GM10248 (cell line): ENCODE results near the gene CDC42BPB.
"Not testable (repeated sequence)": the region's sequence is repeated elsewhere in the genome, so short reads cannot be mapped to it uniquely, and the experiment has no call there.

Experiments used
- CTCF ChIA-PET: fragments of 300-600 bp; sonication (Branson Sonifier 250); formaldehyde crosslinking; extraction: SDS; loops from one replicate; lab custom pipeline; 2021; ENCODE audit warnings: antibody characterized with exemption; lab: Yijun Ruan, JAX
- POLR2A ChIA-PET: fragments of 350-650 bp; sonication (Branson Sonifier 250); formaldehyde crosslinking; extraction: SDS; loops from one replicate; lab custom pipeline; 2020; ENCODE audit warnings: antibody characterized with exemption; lab: Yijun Ruan, JAX
- DNase-seq: peaks from one replicate; pipeline ENCODE4 v3.0.0; 2012; ENCODE audit errors: extremely low spot score
- CTCF ChIP-seq: IDR thresholded peaks from 2 replicates; pipeline ENCODE4 v1.5.1; 2012; ENCODE audit warnings: mild to moderate bottlenecking, low read depth; ENCODE audit errors: extremely low read depth, missing control alignments, control extremely low read depth

Gene CDC42BPB

GRCh38 chr14:102897299-102898027 is 159.9 kb downstream of the CDC42BPB start:
- ChIA-PET CTCF (interaction anchor here (1.2 to 2.2 kb wide), 4 partner anchors 20 to 115 kb away, joined by 3 to 5 read pairs (median 4); no protein-coding TSS in a partner anchor), POLR2A (no interaction called here)
- no peak for TF ChIP-seq CTCF
- no peak for DNase-seq

- CTCF ChIA-PET = interaction anchor here (1.2 to 2.2 kb wide), 5 partner anchors 14 to 114 kb away, joined by 3 to 5 read pairs (median 4); no protein-coding TSS in a partner anchor
- DNase-seq, POLR2A ChIA-PET: not testable (repeated sequence)
These were observed 160.6 kb downstream of the CDC42BPB start for GRCh38 chr14:102896735-102897134.

GRCh38 chr14:102893452-102893851 is 163.9 kb downstream of the CDC42BPB start:
- CTCF ChIA-PET = interaction anchor here (1.7 kb wide), 1 partner anchor 22 kb away, joined by 4 read pairs; no protein-coding TSS in a partner anchor
- DNase-seq = no peak
- POLR2A ChIA-PET = no interaction called here
- TF ChIP-seq CTCF = no peak

DNA sequence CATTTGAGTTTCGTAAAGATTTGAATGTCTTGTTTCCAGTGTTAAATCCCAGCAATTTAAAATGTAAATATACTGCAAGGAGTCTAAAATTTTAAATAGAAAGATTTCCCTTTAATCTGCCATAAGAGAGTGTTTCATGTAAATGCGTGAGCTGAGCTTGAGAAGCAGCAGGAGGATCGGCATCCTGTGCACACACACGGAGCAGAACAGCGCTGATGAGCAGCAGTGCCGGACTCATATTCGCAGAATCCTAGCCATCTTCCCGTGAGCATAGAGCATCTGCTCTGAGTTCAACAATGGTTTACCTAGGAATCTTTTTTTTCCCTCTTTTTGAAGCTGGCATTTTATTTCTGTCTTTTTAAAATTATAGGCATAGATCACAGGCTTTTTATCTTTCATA is 164.7 kb downstream of the CDC42BPB start:
- ChIA-PET CTCF (interaction anchor here (1.3 to 1.7 kb wide), 2 partner anchors 13 to 21 kb away, joined by 3 to 4 read pairs; no protein-coding TSS in a partner anchor), POLR2A (interaction anchor here (0.7 kb wide), 1 partner anchor 10 kb away, joined by 3 read pairs; no protein-coding TSS in a partner anchor)
- DNase-seq = no peak
- TF ChIP-seq CTCF = no peak

- POLR2A ChIA-PET = interaction anchor here (0.7 kb wide), 1 partner anchor 24 kb away, joined by 6 read pairs; no protein-coding TSS in a partner anchor
- CTCF ChIA-PET = no interaction called here
- no peak for TF ChIP-seq CTCF
- no peak for DNase-seq
These were observed 165.8 kb downstream of the CDC42BPB start for GRCh38 chr14:102891556-102891955.

DNA sequence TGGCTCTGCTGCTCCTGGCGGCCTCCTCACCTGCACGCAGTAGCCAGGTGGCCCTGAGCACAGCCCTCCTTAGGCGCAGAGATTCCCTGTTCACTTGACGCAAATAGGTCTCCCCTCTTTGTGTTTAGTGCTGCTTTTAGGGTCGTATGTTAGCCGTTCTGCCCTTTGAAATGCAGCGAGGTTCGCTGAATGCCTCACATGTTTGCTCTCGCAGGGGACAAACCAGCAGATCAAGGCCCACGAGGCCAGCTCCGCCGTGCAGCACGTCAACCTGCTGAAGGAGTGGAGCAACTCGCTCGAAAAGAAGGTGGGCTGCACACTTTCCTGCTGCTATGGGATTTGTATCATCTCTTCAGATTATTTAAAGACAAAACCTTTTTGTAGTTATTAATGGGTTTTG is 166.2 kb downstream of the CDC42BPB start:
- ChIA-PET CTCF (no interaction called here), POLR2A (interaction anchor here (0.7 kb wide), 1 partner anchor 25 kb away, joined by 6 read pairs; no protein-coding TSS in a partner anchor)
- no peak for TF ChIP-seq CTCF
- DNase-seq = no peak

GRCh38 chr14:102889615-102890014 is 167.7 kb downstream of the CDC42BPB start:
- no peak for TF ChIP-seq CTCF
- POLR2A ChIA-PET = no interaction called here
- CTCF ChIA-PET = interaction anchor here (1.4 kb wide), 1 partner anchor 18 kb away, joined by 4 read pairs; no protein-coding TSS in a partner anchor
- DNase-seq = no peak
